Measurements from ENCODE around the gene MMP10.

- TF ChIP-seq EP300 (IDR thresholded peaks at IDR 0.05) (no peak), CTCF (IDR thresholded peaks at IDR 0.05) (no peak), POLR2AphosphoS5 (IDR thresholded peaks at IDR 0.05) (no peak)
These were observed at the start of gene MMP10 for GRCh38 chr11:102780491-102780918.
